Measurements from ENCODE around the gene FLRT2.

FLRT2 gene

DNA sequence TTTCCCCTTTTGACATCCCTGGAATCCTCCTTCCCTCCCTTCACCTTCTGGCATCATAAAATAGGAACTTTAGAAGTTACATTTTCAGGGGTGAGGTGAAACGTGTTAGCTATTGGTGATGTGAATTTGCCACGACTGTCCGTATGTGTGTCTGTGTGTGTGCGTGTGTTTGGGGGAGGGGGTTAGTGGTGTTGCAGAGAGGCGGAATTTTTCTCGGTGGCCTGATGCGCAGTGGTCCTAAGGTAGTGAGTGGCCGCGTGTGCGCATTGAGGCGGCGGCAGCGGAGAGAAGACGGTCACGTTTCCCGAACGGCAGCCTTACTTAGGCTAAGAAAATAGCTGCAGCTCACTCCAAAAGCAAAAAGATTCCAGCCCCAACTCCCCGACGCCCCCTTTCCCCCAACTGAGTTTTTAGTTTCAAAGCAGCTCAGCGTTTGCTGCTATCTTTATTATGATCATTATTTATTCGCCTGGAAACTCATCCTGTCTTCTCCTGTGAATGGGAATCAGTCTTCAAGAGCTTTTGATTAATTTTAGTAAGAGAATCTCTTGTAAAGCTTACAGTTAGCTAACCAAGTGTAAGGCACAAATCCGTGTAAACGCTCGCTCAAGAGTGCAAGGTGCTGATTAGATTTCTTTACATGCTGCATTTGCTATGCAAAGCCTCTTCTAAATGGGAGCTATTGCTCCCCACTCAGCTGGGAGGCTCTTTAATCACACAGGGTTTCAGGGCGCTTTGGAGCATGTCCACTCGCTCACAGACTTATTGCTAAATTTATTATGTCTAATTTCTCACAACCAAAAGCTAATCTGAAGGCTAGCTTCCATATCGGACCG, 4.7 kb downstream of the FLRT2 start:
- H3F3A ChIP-seq (ENCODE audit: control insufficient read depth, insufficient read depth) = no peaks in the 10 kb centered on the region
- H3K79me2 ChIP-seq (ENCODE audit: control insufficient read depth, low read length) = no peaks in the 10 kb centered on the region
- no peak overlapping the region for H3K4me2 ChIP-seq (ENCODE audit: low read length)
- H3K36me3 ChIP-seq (ENCODE audit: control insufficient read depth, low read length) = no peaks in the 10 kb centered on the region
- no peak overlapping the region for H3K27ac ChIP-seq (ENCODE audit: low read depth, low read length)
- H3K9me3 ChIP-seq (ENCODE audit: control insufficient read depth, insufficient read depth, low read length) = peaks cover 24% of the 10 kb centered on the region; the same call in 1 of the 2 replicates
- H3K4me1 ChIP-seq (ENCODE audit: control insufficient read depth, low read length) = no peaks in the 10 kb centered on the region
- H3K4me3 ChIP-seq (ENCODE audit: low read length) = no peak overlapping the region
- H4K20me1 ChIP-seq (ENCODE audit: control insufficient read depth, insufficient read depth, low read depth, low read length) = no peaks in the 10 kb centered on the region
- H3K9me2 ChIP-seq (replicated peaks; ENCODE audit: control insufficient read depth, low read length) = no peaks in the 10 kb centered on the region
- H3K27me3 ChIP-seq (ENCODE audit: control insufficient read depth, low read length) = no peaks in the 10 kb centered on the region
- TF ChIP-seq, protein P1, sequence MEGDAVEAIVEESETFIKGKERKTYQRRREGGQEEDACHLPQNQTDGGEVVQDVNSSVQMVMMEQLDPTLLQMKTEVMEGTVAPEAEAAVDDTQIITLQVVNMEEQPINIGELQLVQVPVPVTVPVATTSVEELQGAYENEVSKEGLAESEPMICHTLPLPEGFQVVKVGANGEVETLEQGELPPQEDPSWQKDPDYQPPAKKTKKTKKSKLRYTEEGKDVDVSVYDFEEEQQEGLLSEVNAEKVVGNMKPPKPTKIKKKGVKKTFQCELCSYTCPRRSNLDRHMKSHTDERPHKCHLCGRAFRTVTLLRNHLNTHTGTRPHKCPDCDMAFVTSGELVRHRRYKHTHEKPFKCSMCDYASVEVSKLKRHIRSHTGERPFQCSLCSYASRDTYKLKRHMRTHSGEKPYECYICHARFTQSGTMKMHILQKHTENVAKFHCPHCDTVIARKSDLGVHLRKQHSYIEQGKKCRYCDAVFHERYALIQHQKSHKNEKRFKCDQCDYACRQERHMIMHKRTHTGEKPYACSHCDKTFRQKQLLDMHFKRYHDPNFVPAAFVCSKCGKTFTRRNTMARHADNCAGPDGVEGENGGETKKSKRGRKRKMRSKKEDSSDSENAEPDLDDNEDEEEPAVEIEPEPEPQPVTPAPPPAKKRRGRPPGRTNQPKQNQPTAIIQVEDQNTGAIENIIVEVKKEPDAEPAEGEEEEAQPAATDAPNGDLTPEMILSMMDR (IDR thresholded peaks at IDR 0.05; ENCODE audit: low read depth, low read length, poor library complexity, severe bottlenecking) = no peak
- TF ChIP-seq EZH2phosphoT487 (IDR thresholded peaks at IDR 0.05; ENCODE audit: borderline replicate concordance, low read length) = no peak

DNA sequence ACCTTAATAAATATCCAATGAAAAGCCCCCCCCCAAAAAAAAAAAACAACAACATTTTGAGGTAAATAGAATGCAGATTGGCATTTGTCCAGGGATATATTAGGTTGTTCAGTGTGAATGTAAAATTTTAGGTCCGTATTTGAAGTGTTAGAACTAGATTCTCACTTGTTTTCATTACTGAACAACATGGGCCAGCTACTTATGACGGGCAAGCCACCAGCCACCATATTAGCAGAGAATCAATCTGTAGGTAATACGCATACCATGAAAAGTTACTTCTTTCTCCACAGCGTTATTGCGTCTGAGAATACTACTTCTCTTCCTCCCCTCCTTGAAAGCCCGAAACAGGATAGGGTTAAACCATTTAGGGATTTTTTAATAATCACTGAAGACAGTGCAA, 5.4 kb downstream of the FLRT2 start:
- H4K20me1 ChIP-seq (ENCODE audit: control insufficient read depth, insufficient read depth, low read depth, low read length) = no peaks in the 10 kb centered on the region
- no peaks in the 10 kb centered on the region for H3K36me3 ChIP-seq (ENCODE audit: control insufficient read depth, low read length)
- no peak overlapping the region for H3K27ac ChIP-seq (ENCODE audit: low read depth, low read length)
- no peaks in the 10 kb centered on the region for H3F3A ChIP-seq (ENCODE audit: control insufficient read depth, insufficient read depth)
- no peaks in the 10 kb centered on the region for H3K79me2 ChIP-seq (ENCODE audit: control insufficient read depth, low read length)
- H3K9me3 ChIP-seq (ENCODE audit: control insufficient read depth, insufficient read depth, low read length) = peaks cover 24% of the 10 kb centered on the region; the same call in 1 of the 2 replicates
- no peaks in the 10 kb centered on the region for H3K27me3 ChIP-seq (ENCODE audit: control insufficient read depth, low read length)
- no peaks in the 10 kb centered on the region for H3K4me1 ChIP-seq (ENCODE audit: control insufficient read depth, low read length)
- TF ChIP-seq, protein P1 (IDR thresholded peaks at IDR 0.05; ENCODE audit: low read depth, low read length, poor library complexity, severe bottlenecking) = no peak
- no peak for TF ChIP-seq EZH2phosphoT487 (IDR thresholded peaks at IDR 0.05; ENCODE audit: borderline replicate concordance, low read length)
- no peak overlapping the region for H3K4me2 ChIP-seq (ENCODE audit: low read length)
- no peaks in the 10 kb centered on the region for H3K9me2 ChIP-seq (replicated peaks; ENCODE audit: control insufficient read depth, low read length)
- H3K4me3 ChIP-seq (ENCODE audit: low read length) = no peak overlapping the region

DNA sequence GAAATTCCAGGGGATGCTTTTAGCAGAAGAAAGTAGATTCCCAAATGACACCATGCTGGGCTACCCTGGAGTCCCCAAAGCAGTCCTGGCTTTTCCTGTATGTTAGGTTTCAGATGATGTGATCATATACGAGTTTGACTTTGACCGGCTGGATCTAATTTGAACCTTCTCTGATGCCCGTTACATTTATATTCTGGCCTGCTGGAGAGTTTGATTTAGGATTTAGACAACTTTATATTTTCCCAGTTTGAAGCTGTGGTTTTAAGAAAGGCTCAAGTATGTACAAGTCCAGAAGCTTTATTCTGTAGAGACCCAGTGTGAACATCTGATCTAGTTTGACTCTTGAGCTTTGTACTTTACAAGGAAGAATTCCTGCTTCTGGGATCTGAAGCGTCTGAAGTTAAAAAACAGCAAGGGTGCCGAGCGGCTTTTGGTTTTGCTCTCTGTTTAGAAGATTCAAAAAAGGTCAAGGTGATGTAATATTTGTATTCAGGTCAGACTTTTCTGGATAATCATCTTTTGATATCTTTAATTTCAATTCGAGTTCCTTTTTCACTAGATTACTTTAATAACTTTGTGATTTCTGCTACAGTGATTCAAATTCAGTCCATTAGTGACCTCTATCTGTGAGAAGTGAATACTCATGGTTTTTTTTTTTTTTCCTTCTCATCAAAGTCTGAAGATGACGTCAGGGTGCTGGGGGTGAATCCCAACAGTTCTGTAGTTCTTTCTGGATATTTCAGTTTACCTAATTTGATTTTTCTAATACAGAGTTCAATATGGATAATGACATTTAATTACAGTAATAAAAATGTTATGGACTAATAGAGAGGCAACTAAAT, 6.3 kb downstream of the FLRT2 start:
- Histone ChIP-seq H3K4me1 (ENCODE audit: control insufficient read depth, low read length) (no peaks in the 10 kb centered on the region), H4K20me1 (ENCODE audit: control insufficient read depth, insufficient read depth, low read depth, low read length) (no peaks in the 10 kb centered on the region), H3F3A (ENCODE audit: control insufficient read depth, insufficient read depth) (no peaks in the 10 kb centered on the region), H3K79me2 (ENCODE audit: control insufficient read depth, low read length) (no peaks in the 10 kb centered on the region), H3K9me3 (ENCODE audit: control insufficient read depth, insufficient read depth, low read length) (peaks cover 18% of the 10 kb centered on the region; the same call in 1 of the 2 replicates), H3K4me2 (ENCODE audit: low read length) (no peak overlapping the region), H3K27ac (ENCODE audit: low read depth, low read length) (no peak overlapping the region), H3K4me3 (ENCODE audit: low read length) (no peak overlapping the region), H3K36me3 (ENCODE audit: control insufficient read depth, low read length) (no peaks in the 10 kb centered on the region), H3K27me3 (ENCODE audit: control insufficient read depth, low read length) (no peaks in the 10 kb centered on the region), H3K9me2 (replicated peaks; ENCODE audit: control insufficient read depth, low read length) (no peaks in the 10 kb centered on the region)
- TF ChIP-seq, protein P1 (IDR thresholded peaks at IDR 0.05; ENCODE audit: low read depth, low read length, poor library complexity, severe bottlenecking) = no peak
- TF ChIP-seq EZH2phosphoT487 (IDR thresholded peaks at IDR 0.05; ENCODE audit: borderline replicate concordance, low read length) = no peak

Measured in DOHH2 (cell line).